GM19238 (cell line): ENCODE data around the gene CPLX1.

Experiments used
- DNase-seq: peaks from one replicate; pipeline ENCODE4 v3.0.0; 2011; ENCODE audit warnings: low spot score; ENCODE audit not compliant: insufficient read length

Gene CPLX1

DNA sequence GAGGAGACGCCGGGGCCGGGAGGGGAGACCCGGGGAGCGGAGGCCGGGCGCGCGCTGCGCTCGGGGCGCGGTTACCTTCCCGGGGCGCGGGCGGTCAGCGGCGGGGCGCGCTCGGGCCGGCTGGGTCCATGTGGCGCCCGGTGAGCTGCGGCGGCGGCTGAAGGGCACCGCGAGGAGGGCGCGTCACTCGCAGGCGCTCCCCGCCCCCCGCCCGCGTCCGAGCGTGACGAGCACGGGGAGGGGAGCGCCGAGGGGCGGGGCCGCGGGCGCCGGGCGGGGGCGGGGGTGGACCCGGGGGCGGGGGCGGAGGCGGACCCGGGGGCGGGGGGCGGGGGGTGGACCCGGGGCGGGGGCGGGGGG lies at the start of gene CPLX1:
TSS of gene CPLX1 (minus strand) at position 159 of the 360 bp plus-strand sequence. CDS start 1,607 bp downstream, outside the sequence.
- DNase-seq = no peak

DNA sequence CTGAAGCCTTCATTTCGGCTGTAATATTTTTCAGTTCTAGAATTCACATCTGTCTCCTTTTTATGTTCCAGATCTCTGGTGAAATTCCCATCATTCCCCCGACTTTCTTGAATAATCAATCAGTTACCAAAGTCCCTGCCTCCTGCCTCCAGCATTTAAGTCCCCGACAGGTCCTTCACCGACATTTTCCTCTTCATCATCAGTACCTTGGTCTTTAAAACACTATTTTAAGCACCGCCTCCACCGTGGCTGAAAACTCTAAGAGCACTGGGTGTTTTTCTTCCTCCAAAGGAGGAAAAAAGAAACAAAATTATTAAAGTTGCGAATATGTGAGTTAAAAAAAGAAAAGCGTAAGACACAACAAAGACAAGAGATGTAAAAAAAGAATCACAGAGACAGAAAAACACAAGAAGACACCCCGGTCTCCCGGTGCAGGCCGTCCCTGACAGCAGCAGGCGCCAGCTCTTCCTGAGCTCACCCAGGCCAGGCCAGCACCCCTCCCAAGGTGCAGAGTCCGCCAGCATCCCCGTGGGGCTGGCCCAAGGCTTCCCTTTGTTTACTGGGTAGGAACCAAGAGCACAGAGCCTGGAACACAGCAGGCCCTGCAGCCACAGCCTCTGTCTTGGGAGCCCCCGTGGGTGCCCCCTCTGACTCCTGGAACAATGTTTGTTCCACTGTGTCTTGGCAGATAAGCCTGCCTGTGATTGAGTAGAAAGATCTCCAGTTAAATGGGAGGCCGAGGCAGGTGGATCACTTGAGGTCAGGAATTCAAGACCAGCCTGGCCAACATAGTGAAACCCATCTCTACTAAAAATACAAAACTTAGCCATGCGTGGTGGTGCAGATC lies 49.3 kb upstream of the CPLX1 start:
- DNase-seq = no peak

DNA sequence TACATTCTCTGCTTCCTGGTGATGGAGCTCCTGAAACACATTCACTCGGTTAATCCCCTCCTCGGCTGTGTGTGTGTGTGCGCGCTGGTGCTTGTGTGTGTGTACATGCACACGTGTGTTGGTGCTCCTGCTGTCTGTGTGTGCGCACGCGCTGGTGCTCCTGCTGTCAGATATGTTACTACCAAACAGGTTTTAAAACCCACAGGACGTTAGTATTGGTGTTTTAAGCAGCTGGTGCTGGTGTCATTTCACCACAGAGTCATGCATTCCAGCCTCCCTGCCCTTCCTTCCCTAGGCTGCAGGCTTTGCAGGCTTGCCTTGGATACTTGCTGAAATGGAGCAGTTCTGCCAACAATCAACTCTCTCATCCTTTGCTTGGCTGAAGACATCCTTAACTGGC lies 48.1 kb upstream of the CPLX1 start:
- DNase-seq = no peak

DNA sequence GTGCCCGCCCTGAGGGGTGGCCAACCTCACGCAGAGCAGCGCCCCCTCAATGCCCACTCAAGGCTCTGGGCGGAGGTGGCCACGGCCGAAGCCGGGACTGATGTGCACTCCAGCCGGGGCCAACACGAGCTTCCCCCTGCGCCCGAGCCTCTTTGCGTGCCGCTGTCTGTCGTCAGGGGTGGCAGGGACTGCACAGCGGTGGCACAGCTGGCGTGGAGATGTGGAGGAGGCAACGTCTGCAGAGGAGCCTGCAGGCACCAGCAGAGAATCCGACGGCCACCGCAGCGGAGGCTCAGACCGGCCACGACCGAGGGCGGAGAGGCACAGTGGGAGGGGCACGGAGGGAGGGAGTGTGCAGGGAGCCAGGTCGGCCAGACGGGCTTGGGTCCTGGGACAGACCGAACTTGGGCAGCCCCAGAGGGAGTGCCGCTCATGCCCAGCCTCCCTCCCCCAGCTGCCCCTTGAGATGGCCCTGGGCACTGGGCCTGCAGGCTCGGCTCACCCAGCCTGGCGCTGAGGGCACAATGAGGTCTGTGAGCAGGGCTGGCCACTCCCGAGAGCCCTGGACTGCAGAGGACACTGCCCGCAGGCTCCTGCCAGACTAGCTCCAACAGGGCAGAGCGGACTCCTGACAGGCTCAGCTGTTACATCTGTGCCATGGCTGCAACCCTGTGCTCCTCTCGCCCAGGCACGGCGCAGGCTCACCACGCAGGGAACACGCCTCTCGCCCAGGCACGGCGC lies 46.5 kb upstream of the CPLX1 start:
- no peak for DNase-seq

DNA sequence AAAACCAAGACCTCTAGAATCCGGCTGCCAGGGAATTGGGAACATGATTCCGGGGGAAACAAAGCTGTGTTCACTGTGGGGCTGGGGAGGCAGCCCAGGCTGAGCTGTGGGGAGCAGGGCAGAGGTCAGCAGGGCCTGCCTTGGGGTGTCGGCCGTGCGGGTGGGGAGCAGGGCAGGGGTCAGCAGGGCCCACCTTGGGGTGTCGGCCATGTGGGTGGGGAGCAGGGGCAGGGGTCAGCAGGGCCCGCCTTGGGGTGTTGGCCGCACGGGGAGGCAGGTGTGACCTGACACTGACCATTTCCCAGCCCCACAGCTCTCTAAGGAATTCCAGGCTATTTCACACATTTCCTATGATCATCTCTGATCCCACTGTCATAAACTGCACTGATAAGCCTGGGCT lies 45.6 kb upstream of the CPLX1 start:
- DNase-seq = no peak

DNA sequence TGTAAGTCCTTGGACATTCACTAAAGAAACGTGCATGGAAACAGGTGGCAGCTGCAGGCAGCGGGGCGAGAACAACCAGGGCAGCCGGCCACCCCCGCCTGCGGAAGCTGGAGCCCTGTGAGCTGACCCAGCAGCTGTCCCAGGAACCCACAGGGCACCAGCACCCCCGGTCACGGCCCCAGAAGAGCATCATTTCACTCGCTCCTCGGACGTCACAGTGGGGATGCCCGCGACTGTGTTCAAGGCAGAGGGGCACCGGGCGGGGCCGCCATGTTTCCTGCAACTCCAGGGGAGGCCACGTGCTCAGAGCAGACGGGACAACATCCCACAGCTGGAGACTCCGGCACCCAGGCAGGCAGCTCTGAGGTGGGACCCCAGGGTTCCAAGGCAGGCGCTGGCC lies 45.0 kb upstream of the CPLX1 start:
- no peak for DNase-seq

DNA sequence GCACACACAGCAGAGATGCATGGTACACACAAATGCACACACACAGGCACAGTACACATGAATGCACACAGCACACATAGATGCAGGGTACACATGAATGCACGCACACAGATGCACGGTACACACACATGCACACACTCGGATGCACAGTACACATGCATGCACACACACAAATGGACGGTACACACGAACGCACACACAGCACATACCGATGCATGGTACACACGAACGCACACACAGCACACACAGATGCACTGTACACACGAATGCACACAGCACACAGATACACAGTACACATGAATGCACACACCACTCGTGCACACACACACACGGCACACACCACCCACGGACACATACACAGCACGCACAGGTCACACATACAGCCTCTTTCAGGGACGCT lies 43.8 kb upstream of the CPLX1 start:
- no peak for DNase-seq

DNA sequence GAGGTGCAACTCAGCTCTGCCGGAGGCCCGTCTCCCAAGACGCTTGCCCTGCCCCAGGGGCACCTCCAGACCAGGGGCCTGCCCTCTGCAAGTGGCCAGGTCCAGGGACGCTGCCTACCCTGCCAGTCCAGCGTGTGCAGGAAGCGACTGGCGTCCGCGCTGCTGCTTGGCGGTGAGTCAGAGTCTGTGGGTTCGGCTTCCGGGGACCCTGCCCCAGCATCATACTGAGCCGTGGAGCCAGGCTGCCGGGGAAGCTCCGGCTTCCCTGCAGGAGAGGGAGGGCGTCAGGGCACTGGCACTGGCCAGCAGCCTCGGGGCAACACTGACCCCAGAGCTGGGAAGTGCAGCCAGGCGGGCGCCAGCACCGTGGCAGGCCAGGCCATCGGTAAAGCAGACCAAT lies 42.5 kb upstream of the CPLX1 start:
- no peak for DNase-seq

DNA sequence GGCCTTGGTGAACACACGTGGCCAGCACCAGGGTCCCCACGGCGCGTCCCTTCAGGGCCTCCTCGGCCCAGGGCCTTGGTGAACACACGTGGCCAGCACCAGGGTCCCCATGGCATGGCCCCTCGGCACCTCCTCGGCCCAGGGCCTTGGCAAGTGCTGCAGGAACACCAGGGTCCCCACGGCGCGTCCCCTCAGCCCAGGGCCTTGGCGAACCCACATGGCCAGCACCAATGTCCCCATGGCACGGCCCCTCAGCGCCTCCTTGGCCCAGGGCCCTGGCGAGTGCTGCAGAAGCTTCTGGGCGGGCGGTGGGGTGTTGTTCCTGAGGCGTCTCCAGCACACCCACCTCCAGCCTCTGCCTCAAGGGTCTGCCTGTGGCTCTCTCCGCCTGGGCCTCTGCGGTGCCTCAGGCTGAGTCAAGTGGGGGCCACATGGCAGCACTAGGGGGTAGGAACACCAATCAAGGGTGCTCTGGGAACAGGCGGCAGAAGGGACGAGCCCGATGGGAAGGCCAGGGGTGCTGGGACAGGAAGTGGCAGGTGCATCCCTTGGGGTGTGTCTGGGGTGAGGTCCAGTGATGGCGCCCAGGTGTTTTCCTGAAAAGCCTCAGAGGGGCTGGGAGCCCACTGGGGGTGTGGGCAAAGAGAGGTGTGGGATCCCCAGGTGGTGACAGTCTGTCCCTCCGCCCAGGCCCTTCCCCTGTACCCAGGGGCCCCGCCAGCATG lies 41.8 kb upstream of the CPLX1 start:
- DNase-seq = no peak

DNA sequence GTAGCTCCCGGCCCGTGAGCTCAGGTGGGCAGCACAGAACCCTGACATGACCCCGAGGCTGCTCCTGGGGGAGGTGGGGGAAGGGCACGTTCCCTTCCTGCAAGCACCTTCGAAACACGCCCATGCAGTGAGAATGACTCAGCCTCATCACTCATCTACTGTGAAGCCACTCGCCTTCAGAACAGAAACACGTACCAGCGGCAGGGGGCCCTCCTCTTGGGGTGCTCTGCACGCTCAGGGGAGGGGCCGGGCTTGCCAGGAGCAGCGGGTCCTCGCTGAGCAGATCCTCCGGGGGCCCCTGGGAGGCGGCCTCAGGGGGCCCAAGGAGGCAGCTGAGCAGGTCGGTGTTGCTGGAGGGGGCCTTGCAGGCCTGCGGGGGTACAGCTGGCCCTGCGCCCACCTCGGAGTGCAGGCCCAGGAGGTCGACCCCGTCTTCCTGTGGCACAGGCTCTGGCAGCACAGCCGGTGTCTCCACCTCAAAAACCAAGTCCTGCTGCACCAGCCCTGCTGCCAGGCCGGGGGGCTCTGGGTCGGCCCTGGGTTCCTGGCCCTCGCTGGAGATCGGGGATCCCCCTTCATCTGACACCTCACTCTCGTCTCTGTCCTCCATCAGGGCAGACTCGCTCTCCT lies 40.9 kb upstream of the CPLX1 start:
- DNase-seq = no peak

DNA sequence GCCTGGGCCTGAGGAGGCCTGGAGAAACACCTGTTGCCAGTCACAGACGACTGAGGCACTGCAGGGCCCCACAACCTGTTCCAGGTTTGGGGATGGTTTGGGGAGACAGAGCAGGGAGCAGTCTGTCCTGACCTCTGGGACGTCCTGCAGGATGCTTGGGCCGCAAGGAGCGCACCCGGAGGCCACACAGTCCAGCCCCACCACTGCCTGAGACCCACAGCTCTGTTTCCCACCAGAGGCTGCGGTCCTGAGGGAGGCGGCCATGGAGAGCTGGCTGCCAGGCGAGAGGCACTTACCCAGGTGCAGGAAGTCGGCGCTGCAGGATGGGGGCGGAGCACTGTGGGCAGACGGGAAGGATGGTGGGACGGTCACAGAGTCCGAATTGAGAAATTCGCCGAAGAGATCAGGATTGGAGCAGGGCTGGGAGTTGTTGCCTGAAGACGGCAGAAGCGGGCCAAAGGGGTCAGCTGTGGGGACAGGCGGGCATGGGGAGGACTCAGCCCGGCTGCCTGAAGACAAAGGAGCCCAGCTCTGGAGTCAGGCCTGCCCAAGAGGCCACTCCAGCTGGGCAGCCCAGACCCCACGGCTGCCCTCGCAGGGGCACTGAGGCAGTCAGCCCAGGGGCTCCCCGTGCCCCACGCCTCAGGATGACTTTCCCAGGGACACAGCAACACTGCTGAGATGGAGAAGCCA lies 40.3 kb upstream of the CPLX1 start:
- no peak for DNase-seq

DNA sequence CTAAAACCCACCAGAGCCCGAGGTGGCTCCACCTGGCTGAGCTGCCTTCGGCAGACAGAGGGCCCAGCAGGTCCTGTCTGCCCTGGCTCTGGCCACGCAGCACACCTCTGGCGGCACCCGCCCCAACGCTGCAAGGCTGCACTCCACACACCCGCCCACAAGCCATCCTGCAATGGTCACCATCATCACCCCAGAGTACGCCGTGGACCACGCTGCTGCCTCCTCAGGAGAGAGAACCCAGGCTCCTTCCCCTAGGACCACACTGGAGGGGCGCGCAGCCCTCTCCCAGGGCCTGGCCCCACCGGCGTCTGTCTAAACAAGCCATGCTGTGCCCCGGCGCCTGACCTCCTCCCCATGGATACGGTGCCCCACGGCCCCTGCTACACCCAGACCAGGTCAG lies 39.6 kb upstream of the CPLX1 start:
- no peak for DNase-seq

DNA sequence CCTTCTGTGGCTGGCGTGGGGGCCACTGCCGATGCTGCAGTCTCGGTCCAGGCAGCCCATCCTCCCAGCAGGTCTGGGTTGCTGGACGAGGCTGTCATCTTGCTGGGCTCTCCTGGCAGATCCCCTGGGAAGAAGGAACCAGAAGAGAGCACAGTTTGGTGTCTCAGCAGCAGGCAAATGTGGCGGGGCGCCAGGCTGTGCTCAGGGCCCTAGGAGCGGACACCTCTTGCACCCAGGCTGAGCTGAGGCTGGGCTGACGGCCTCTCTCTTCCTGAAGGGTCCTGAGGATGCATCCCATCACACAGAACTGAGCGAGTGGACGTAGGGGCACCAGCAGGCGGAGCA lies 39.2 kb upstream of the CPLX1 start:
- no peak for DNase-seq

DNA sequence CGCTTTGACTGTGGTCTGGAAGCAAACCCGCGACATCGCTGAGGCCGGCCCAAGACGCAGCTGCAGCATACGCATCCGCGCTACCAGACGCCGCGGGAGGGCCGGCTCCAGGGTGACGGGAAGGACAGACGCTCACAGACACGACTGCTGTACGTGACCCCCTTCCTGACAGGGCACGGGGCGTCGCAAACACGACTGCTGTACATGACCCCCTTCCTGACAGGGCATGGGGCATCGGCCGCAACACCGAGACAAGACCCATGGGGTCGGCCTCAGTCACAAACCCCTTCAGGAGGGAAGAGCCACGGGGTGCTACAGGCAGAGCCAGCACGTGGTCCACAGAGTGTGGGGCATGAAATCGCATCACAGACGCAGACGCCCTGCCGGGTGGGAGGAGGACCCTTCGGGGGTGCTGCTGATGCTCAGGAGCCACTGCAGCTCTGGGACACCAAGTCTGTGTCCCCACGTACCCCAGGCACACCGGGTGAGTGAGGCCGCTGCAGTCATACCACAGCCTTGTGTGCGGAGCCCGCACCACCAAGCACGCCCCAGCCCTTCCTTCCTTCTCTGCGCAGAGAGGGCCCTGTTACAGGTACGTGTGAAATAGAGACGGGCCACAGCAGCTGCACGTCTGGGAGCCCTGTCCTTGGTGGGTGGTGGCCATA lies 38.7 kb upstream of the CPLX1 start:
- DNase-seq = no peak

DNA sequence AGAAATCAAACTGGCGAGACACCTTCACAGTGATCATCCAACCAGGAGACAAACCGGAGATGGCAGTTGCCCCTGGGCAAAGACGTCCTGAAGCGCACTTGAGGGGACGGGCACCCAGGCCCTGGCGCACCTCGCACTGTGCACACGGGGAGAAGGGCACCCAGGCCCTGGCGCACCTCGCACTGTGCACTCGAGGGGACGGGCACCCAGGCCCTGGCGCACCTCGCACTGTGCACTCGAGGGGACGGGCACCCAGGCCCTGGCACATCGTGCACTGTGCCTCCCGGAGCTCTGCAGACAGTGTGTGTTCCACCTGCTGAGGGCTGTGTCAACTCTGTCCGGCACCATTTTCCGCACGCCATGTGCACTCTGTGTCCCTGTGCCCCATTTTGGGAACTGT lies 34.6 kb upstream of the CPLX1 start:
- no peak for DNase-seq

DNA sequence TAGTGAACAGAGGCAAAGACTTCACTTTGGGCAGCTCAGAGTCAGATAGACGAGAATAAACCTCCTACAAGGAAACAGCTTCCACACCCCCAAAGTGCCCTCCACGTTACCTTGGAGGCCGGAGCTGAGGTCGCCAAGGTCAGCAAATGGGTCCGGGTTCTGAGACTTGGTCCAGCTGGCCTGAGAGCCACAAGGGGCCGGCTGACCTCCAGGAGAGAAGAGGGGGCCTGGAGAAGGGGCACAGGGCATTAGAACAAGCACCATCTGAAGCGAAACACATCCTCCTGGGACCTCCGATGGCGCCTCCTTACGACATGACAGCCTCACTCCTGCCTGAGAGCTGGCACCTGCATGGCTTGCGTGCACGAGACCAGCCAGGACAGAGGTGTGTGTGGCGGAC lies 33.6 kb upstream of the CPLX1 start:
- no peak for DNase-seq

DNA sequence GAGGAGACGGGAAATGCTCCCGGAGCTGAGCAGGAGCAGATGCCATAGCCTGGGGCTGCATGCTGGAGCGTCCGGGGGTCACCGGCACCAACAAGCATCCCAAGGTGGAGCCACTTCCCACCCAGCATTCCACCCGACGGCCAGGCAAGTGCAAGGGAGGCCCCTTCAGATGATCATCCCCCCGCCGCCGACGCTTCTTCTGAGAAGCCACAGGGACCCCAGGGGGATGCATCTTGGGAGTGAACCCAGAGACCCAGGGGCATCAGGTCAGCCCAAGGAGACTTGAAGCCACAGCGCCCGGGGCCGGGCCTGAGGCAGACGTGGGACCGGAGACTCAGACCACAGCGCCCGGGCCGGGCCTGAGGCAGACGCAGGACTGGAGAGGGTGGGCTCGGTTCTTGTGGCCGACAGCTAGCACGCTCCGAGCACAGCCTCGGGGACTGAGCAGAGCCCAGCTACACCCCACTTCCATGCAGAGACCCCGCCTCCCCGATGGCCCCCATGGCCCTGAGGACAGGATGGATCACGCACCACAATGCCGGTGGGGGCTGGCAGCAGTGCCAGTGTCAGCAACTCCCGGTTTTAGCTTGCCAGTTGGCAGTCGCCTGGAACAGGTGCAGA lies 33.0 kb upstream of the CPLX1 start:
- DNase-seq = no peak

DNA sequence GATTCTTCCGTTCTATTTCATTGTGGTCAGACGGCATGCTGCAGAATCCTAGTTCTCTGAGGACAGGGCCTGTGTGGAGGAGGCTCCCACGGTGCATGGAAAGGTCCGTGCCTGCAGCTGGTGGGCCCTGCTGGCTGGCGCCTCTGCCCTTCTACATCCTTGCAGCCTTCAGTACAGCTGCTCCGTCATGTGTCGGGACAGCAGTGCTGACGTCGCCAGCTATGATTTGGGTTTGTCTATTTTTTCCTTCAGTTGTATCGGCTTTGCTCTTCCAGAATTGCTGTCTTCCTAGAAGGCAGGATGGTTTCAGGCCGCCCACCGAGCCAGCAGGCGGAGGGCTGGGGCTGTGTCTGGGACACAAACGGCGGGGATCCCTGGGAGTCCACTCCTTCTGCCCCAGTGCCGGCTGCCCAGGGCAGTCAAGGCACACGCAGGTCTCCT lies 32.1 kb upstream of the CPLX1 start:
- no peak for DNase-seq

DNA sequence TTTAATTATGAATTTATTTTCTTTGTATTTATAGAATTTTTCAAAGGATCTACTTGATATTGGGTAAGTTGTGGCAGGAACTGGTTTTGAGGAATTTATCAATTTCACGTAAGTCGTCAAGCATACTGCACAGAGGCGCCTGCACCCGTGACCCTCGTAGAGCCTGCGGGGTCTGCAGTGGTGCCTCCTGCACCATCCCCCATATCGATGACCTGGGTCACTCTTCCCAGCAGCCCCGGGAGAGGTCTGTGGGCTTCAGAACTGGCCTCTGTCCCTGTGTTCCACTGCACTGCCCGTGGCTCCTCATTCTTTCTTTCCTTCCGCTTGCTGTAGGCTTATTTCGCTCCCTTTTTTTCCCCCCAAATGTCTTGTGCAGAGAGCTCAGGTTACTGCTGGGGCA lies 31.5 kb upstream of the CPLX1 start:
- no peak for DNase-seq

DNA sequence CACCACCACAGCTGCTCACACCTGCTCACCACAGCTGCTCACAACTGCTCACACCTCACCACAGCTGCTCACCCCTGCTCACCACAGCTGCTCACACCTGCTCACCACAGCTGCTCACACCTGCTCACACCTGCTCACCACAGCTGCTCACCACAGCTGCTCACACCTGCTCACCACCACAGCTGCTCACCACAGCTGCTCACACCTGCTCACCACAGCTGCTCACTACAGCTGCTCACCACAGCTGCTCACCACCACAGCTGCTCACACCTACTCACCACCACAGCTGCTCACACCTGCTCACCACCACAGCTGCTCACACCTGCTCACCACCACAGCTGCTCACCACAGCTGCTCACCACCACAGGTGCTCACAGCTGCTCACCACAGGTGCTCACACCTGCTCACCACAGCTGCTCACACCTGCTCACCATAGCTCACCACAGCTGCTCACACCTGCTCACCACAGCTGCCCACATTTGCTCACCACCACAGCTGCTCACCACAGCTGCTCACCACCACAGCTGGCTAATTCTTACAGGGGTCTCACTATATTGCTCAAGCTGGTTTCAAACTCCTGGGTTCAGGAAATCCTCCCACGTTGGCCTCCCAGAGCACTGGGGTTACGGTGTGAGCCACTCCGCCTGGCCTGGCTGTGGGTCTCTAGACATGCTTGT lies 30.4 kb upstream of the CPLX1 start:
- no peak for DNase-seq
